Measurements from ENCODE around the gene SIX6.

SIX6 gene

GRCh38 chr14:60512973-60513571, 4.1 kb downstream of the SIX6 start:
- DNase-seq (ENCODE audit: extremely low read depth in 1 of 2, low read depth in 1 of 2), result no peak

- no peak for DNase-seq (ENCODE audit: extremely low read depth in 1 of 2, low read depth in 1 of 2)
Measured at GRCh38 chr14:60514378-60514740, 5.4 kb downstream of the SIX6 start.

GRCh38 chr14:60514741-60515491, 6.0 kb downstream of the SIX6 start:
- no peak for DNase-seq (ENCODE audit: extremely low read depth in 1 of 2, low read depth in 1 of 2)

GRCh38 chr14:60515511-60516289, 6.8 kb downstream of the SIX6 start:
- DNase-seq (ENCODE audit: extremely low read depth in 1 of 2, low read depth in 1 of 2), result no peak

GRCh38 chr14:60532442-60532841, 23.5 kb downstream of the SIX6 start:
- no peak for DNase-seq (ENCODE audit: extremely low read depth in 1 of 2, low read depth in 1 of 2)

- DNase-seq (ENCODE audit: extremely low read depth in 1 of 2, low read depth in 1 of 2), result no peak
Measured at GRCh38 chr14:60537663-60538062, 28.7 kb downstream of the SIX6 start.

- DNase-seq (ENCODE audit: extremely low read depth in 1 of 2, low read depth in 1 of 2), result no peak
Measured at GRCh38 chr14:60544659-60545058, 35.7 kb downstream of the SIX6 start.

GRCh38 chr14:60553808-60554207, 44.9 kb downstream of the SIX6 start:
- DNase-seq (ENCODE audit: extremely low read depth in 1 of 2, low read depth in 1 of 2), result no peak

GRCh38 chr14:60561845-60562746, 53.1 kb downstream of the SIX6 start:
- DNase-seq (ENCODE audit: extremely low read depth in 1 of 2, low read depth in 1 of 2), result no peak

Data from activated CD8-positive, alpha-beta memory T cell treated with anti-CD3 and anti-CD28 coated beads for 1 hour (primary cell).